ENCODE data around the gene CHRM4.

DNA sequence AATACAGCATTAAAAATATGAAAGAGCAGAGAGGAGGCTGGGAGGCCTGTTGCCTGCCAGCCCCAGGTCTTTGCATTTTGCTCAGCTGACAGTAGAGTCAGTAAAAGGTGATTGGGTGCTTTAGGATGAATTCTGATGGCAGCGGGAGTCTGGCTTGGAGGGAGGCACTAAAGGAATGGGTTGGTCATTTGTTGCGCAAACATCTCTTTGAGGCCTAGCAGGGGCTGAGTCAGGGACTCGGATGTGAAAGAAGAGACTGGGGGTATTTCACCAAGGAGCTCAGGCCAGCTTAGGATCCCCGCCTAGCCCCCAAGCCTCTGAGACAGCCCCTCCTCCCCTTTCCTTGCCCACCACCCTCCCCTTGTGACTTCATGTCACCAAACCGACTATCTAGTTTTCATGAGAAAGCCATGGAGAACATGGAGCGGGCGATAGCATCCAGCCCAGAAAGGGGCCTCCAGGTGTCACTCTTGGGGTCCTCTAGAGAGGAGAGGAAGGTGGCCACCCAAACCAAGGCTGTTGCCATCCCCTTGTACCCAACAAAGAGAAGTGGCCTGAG, 34.6 kb downstream of the CHRM4 start:
- TF ChIP-seq CTCF (conservative IDR thresholded peaks at IDR 0.05) = no peak
- TF ChIP-seq EZH2 (IDR thresholded peaks at IDR 0.05; ENCODE audit: low read depth) = no peak

All from PC-9 (cell line).